ENCODE results near the gene TMEM59L. TPM values are rescaled to one million over a fixed set of nuclear protein-coding genes. Genes with fewer than 3 reads are reported as not detected.

Gene TMEM59L
- polyA plus RNA-seq, 1 of the 3 experiments (the other 2 are of a cell fraction), result 9.6 TPM

DNA sequence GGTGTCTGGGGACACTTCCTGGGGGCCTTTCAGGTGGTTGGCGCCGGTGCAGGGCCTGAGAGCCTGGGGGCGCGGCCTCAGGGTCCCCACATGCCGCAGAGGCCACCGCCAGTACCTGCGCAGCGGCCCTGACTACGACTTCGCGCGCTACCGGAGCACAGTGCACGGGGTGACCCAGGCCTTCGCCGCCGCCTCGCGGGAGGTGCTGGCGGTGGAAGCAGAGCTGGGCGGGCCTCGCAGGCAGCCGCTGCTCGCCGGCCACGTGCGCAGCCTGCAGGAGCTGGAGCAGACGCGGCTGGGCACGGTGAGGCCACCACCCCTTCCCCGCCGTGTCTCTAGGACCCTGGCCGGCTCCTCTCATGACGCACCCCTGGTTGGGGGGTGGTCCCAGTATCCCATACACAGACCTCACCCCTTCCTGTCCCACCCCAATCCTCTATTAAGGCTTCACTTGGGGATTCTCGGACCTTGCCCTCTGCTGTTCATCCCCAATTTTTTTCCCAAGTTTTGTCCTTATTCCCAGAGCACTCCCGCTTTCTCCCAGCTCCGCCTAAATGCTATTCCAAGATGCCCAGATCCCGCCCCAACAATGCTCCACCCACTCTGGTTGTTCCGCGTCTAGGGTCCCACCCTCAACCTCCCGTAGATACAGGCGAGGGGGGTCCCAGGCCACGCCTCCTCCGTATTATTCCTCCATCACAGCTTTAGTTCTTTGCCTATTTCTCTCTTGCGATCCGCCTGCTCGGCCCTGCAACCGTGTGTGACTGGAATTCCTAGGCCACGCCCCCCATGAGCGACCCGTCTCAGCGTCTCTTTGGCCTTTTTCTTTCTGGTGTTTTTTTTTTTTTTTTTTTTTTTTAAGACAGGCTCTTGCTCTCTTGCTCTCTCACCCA, 23.0 kb upstream of the TMEM59L start:
- Histone ChIP-seq H3K4me3 (ENCODE audit: low read depth in 2 of 2, low read length in 1 of 2) (peak overlapping the region; percentile 83 to 89), H3K27ac (ENCODE audit: low read depth in 2 of 2, low read length in 1 of 2) (peak overlapping the region; percentile 69 to 94), H2AFZ (ENCODE audit: low read depth) (peak overlapping the region; percentile 79; the same call in 1 of the 2 replicates), H3K9me3 (no peaks in the 10 kb centered on the region), H3K9ac (peak overlapping the region; percentile 79), H3K79me2 (ENCODE audit: insufficient read depth) (peaks cover 10% of the 10 kb centered on the region; the same call in 1 of the 2 replicates), H3K4me2 (peak overlapping the region; percentile 92), H3K9me2 (no peaks in the 10 kb centered on the region), H3F3A (replicated peaks; ENCODE audit: insufficient read depth) (peaks cover 26% of the 10 kb centered on the region), H3K36me3 (replicated peaks in 1 of 2; ENCODE audit: control insufficient read depth in 1 of 2, insufficient read depth in 2 of 2, low read length in 1 of 2) (no peaks in the 10 kb centered on the region), H3K4me1 (ENCODE audit: control insufficient read depth in 1 of 2, insufficient read depth in 2 of 2, low read depth in 1 of 2, low read length in 1 of 2) (peaks cover 6 to 26% of the 10 kb centered on the region in 2 experiments; a peak in 2 of 4 replicates), H3K27me3 (ENCODE audit: insufficient read depth) (no peaks in the 10 kb centered on the region), H4K20me1 (ENCODE audit: insufficient read depth) (no peaks in the 10 kb centered on the region)
- peak; percentile 85 for DNase-seq
- 2% methylated on average over 18 of the region's 52 CpGs for WGBS (ENCODE audit: low lambda C conversion rate)
- CTCF ChIA-PET, result interaction anchor here (0.6 to 10.5 kb wide), 51 partner anchors 9 to 398 kb away, joined by 3 to 234 read pairs (median 5); partner anchors contain the start of genes CERS1, COPE, CRLF1 and CRTC1
- TF ChIP-seq SIN3A (IDR thresholded peaks at IDR 0.05; ENCODE audit: borderline replicate concordance, low read depth, low read length), result 0 out of 2 replicates have a peak, but pooled peaks have one; percentile 4
- TF ChIP-seq, protein P1, sequence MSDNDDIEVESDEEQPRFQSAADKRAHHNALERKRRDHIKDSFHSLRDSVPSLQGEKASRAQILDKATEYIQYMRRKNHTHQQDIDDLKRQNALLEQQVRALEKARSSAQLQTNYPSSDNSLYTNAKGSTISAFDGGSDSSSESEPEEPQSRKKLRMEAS (IDR thresholded peaks at IDR 0.05; ENCODE audit: low read depth), result peak; percentile 97
- TF ChIP-seq, protein P2, sequence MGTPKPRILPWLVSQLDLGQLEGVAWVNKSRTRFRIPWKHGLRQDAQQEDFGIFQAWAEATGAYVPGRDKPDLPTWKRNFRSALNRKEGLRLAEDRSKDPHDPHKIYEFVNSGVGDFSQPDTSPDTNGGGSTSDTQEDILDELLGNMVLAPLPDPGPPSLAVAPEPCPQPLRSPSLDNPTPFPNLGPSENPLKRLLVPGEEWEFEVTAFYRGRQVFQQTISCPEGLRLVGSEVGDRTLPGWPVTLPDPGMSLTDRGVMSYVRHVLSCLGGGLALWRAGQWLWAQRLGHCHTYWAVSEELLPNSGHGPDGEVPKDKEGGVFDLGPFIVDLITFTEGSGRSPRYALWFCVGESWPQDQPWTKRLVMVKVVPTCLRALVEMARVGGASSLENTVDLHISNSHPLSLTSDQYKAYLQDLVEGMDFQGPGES (IDR thresholded peaks at IDR 0.05; ENCODE audit: low read depth, low read length), result no peak
- POLR2A ChIA-PET, result interaction anchor here (0.6 to 2.5 kb wide), 15 partner anchors 12 to 329 kb away, joined by 3 to 20 read pairs (median 3); partner anchors contain the start of genes COPE, DDX49, TMEM59L and UBA52

DNA sequence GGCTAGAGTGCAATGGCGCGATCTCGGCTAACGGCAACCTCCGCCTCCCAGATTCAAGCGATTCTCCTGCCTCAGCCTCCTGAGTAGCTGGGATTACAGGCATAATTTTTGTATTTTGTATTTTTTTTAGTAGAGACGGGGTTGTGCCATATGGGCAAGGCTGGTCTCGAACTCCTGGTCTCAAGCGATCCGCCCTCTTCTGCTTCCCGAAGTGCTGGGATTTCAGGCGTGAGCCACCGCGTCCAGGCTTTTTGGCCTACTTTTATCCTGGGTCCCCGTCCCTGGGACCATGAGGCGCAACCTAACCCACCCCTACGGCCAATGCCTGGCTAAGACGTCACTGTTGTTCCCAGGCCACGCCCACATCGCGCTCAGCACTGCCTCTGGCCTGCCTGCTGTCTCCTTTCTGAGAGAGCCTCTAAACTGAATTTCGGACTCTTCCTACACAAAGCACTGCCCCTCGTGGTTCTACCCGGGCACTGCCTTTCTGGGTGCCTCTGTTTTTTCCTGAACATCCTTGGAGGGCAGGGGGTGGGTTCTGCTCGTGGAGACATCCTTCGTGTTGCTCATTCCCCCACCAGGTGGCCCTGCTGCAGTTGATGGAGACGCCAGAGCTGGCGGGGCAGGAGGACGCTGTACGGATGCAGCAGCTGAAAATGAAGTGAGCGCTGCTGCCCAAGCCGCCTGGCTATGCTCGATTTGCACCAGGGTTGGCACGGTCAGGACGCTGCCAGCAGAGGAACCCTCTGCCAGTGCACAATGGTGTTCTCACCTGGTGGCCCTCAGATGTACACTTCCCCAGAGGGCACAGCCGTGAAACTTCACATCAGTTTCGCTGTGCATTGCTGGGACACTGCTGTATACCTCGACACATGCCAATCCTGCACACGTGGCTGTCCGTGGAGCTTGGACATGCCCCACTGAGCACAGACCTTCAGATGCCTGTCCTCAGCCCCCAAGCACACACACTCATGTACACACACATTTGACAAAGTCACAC, 22.1 kb upstream of the TMEM59L start:
- Histone ChIP-seq H3K4me2 (peak overlapping the region; percentile 92), H3K27ac (ENCODE audit: low read depth in 2 of 2, low read length in 1 of 2) (peak overlapping the region; percentile 69 to 94), H3K36me3 (replicated peaks in 1 of 2; ENCODE audit: control insufficient read depth in 1 of 2, insufficient read depth in 2 of 2, low read length in 1 of 2) (no peaks in the 10 kb centered on the region), H2AFZ (ENCODE audit: low read depth) (no peak overlapping the region), H3K9me2 (no peaks in the 10 kb centered on the region), H3K4me1 (ENCODE audit: control insufficient read depth in 1 of 2, insufficient read depth in 2 of 2, low read depth in 1 of 2, low read length in 1 of 2) (peaks cover 6 to 29% of the 10 kb centered on the region in 2 experiments; a peak in 2 of 4 replicates), H3K27me3 (ENCODE audit: insufficient read depth) (no peaks in the 10 kb centered on the region), H3K9ac (peak overlapping the region; percentile 79), H3K9me3 (no peaks in the 10 kb centered on the region), H3K79me2 (ENCODE audit: insufficient read depth) (peaks cover 10% of the 10 kb centered on the region; the same call in 1 of the 2 replicates), H3K4me3 (ENCODE audit: low read depth in 2 of 2, low read length in 1 of 2) (peak overlapping the region; percentile 83 to 89), H4K20me1 (ENCODE audit: insufficient read depth) (no peaks in the 10 kb centered on the region), H3F3A (replicated peaks; ENCODE audit: insufficient read depth) (peaks cover 26% of the 10 kb centered on the region)
- ChIA-PET CTCF (interaction anchor here (0.6 to 10.5 kb wide), 50 partner anchors 8 to 396 kb away, joined by 3 to 234 read pairs (median 5); partner anchors contain the start of genes CERS1, CRLF1, ELL and KXD1), POLR2A (interaction anchor here (0.6 to 2.5 kb wide), 6 partner anchors 19 to 328 kb away, joined by 3 to 20 read pairs (median 6); partner anchors contain the start of genes COPE, DDX49, TMEM59L and UBA52)
- peak; percentile 89 for DNase-seq
- WGBS (ENCODE audit: low lambda C conversion rate), result 20% methylated on average over 31 of the region's 40 CpGs
- TF ChIP-seq, protein P3, sequence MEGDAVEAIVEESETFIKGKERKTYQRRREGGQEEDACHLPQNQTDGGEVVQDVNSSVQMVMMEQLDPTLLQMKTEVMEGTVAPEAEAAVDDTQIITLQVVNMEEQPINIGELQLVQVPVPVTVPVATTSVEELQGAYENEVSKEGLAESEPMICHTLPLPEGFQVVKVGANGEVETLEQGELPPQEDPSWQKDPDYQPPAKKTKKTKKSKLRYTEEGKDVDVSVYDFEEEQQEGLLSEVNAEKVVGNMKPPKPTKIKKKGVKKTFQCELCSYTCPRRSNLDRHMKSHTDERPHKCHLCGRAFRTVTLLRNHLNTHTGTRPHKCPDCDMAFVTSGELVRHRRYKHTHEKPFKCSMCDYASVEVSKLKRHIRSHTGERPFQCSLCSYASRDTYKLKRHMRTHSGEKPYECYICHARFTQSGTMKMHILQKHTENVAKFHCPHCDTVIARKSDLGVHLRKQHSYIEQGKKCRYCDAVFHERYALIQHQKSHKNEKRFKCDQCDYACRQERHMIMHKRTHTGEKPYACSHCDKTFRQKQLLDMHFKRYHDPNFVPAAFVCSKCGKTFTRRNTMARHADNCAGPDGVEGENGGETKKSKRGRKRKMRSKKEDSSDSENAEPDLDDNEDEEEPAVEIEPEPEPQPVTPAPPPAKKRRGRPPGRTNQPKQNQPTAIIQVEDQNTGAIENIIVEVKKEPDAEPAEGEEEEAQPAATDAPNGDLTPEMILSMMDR (IDR thresholded peaks at IDR 0.05), result peak; percentile 70
- TF ChIP-seq, protein P2 (IDR thresholded peaks at IDR 0.05; ENCODE audit: low read depth, low read length), result no peak
- TF ChIP-seq RCOR1 (IDR thresholded peaks at IDR 0.05; ENCODE audit: low read length) (0 out of 2 replicates have a peak, but pooled peaks have one; percentile 39), SIN3A (IDR thresholded peaks at IDR 0.05; ENCODE audit: borderline replicate concordance, low read depth, low read length) (peak; percentile 64; the same call in 1 of the 2 replicates), POLR2AphosphoS5 (IDR thresholded peaks at IDR 0.05; ENCODE audit: low read depth, low read length) (0 out of 2 replicates have a peak, but pooled peaks have one; percentile 15), MEF2A (IDR thresholded peaks at IDR 0.05; ENCODE audit: borderline replicate concordance, low read depth) (no peak), ELF1 (IDR thresholded peaks at IDR 0.05) (no peak), GATA2 (CRISPR knock-in tag; IDR thresholded peaks at IDR 0.05) (no peak), TEAD4 (IDR thresholded peaks at IDR 0.05; ENCODE audit: borderline replicate concordance, insufficient read depth) (no peak), RXRA (IDR thresholded peaks at IDR 0.05; ENCODE audit: borderline replicate concordance, low read depth) (no peak)
- TF ChIP-seq, protein P4, sequence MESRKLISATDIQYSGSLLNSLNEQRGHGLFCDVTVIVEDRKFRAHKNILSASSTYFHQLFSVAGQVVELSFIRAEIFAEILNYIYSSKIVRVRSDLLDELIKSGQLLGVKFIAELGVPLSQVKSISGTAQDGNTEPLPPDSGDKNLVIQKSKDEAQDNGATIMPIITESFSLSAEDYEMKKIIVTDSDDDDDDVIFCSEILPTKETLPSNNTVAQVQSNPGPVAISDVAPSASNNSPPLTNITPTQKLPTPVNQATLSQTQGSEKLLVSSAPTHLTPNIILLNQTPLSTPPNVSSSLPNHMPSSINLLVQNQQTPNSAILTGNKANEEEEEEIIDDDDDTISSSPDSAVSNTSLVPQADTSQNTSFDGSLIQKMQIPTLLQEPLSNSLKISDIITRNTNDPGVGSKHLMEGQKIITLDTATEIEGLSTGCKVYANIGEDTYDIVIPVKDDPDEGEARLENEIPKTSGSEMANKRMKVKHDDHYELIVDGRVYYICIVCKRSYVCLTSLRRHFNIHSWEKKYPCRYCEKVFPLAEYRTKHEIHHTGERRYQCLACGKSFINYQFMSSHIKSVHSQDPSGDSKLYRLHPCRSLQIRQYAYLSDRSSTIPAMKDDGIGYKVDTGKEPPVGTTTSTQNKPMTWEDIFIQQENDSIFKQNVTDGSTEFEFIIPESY (IDR thresholded peaks at IDR 0.05; ENCODE audit: borderline replicate concordance, low read depth), result no peak

All from SK-N-SH (cell line).